SU-DHL-6 (cell line): ENCODE data around the gene HNRNPM.

Experiments
- H2AFZ ChIP-seq: fragments of 200-600 bp; sonication (generic); 2 replicates; pipeline ENCODE4 v1.6.1; 2014; ENCODE audit warnings: low read depth, mild to moderate bottlenecking, moderate library complexity, mixed read lengths, antibody characterized with exemption, low read length; ENCODE audit not compliant: severe bottlenecking
- H3F3A ChIP-seq: fragments of 200-600 bp; shearing (Covaris generic); 2 replicates; pipeline ENCODE4 v1.6.0; 2016; ENCODE audit warnings: antibody characterized with exemption, mild to moderate bottlenecking; ENCODE audit not compliant: insufficient read depth
- H3K27ac ChIP-seq: fragments of 200-600 bp; sonication (generic); 2 replicates; pipeline ENCODE4 v1.5.1; 2016; ENCODE audit warnings: low read depth, mild to moderate bottlenecking, low read length, moderate library complexity, mixed read lengths
- H3K27me3 ChIP-seq: fragments of 200-600 bp; sonication (generic), shearing (Covaris generic); 2 replicates; pipeline ENCODE4 v1.6.0; 2014; ENCODE audit warnings: mild to moderate bottlenecking, low read length
- H3K36me3 ChIP-seq: fragments of 200-600 bp; sonication (generic); 2 replicates; pipeline ENCODE4 v1.6.1; 2014; ENCODE audit warnings: mild to moderate bottlenecking, low read length, mixed read lengths
- H3K4me2 ChIP-seq: fragments of 300-600, 200-600 bp; shearing (Covaris generic), sonication (generic); 2 replicates; pipeline ENCODE4 v1.6.0; 2014; ENCODE audit warnings: low read length, low read depth, mild to moderate bottlenecking; ENCODE audit not compliant: poor library complexity, severe bottlenecking
- H3K4me3 ChIP-seq: fragments of 200-600 bp; sonication (generic); 2 replicates; pipeline ENCODE4 v1.5.1; 2014; ENCODE audit warnings: antibody characterized with exemption, low read length, mild to moderate bottlenecking, mixed read lengths; ENCODE audit not compliant: insufficient read depth, poor library complexity, severe bottlenecking
- H3K79me2 ChIP-seq: fragments of 200-600 bp; sonication (generic); 2 replicates; pipeline ENCODE4 v1.6.1; 2014; ENCODE audit warnings: mild to moderate bottlenecking, low read length, moderate library complexity; ENCODE audit not compliant: insufficient read depth
- H3K9ac ChIP-seq: fragments of 200-600 bp; sonication (generic); 2 replicates; pipeline ENCODE4 v1.7.0; 2014; ENCODE audit warnings: mild to moderate bottlenecking, low read length
- H3K9me2 ChIP-seq: fragments of 200-600 bp; sonication (generic); replicated peaks from 2 replicates; pipeline ENCODE4 v1.6.1; 2014; ENCODE audit warnings: low read length; ENCODE audit not compliant: insufficient read depth
- H3K9me3 ChIP-seq: fragments of 200-600 bp; sonication (generic); 2 replicates; pipeline ENCODE4 v1.6.1; 2014; ENCODE audit warnings: low read length, mixed read lengths; ENCODE audit not compliant: insufficient read depth
- H4K20me1 ChIP-seq: fragments of 200-600 bp; sonication (generic); 2 replicates; pipeline ENCODE4 v1.6.1; 2014; ENCODE audit warnings: low read depth, mild to moderate bottlenecking, antibody characterized with exemption, low read length, moderate library complexity, mixed read lengths
- EZH2phosphoT487 ChIP-seq: fragments of 200-600 bp; sonication (generic), shearing (Covaris generic); conservative IDR thresholded peaks from 2 replicates; pipeline ENCODE4 v1.6.1; 2018; ENCODE audit warnings: mild to moderate bottlenecking, antibody characterized with exemption, low read length, moderate library complexity, mixed read lengths
- TF ChIP-seq, protein P1 (sequence below): fragments of 200-600 bp; sonication (generic); IDR thresholded peaks from one replicate; pipeline ENCODE4 v1.5.1; 2017; ENCODE audit warnings: antibody characterized with exemption, mild to moderate bottlenecking, low read length, moderate library complexity; ENCODE audit not compliant: insufficient read depth, poor library complexity, severe bottlenecking

Gene HNRNPM

DNA sequence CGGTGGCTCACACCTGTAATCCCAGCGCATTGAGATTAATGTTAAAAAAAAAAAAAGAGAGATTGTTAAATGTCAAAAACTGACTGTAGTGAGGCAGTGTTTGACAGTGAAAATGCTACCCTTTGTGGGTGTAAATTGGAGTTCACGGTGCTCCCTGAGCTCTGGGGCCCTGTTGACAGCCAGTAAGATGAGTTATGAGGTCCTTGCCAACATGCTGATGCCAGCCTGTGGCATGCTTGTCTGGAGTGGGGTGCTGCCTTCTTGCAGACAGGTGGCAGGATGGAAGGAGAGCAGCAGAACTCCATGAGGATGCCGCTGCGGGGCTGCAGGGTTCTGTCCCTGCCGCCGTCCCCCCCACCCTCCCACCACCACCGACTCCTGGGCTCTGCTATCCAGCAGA lies 31.7 kb downstream of the HNRNPM start:
- Histone ChIP-seq H3K4me3 (no peak overlapping the region), H3K79me2 (peaks cover 66% of the 10 kb centered on the region), H3K36me3 (peaks cover 23% of the 10 kb centered on the region), H3K27ac (no peak overlapping the region), H4K20me1 (peaks cover 15% of the 10 kb centered on the region; the same call in 1 of the 2 replicates), H2AFZ (no peak overlapping the region), H3F3A (peaks cover 24% of the 10 kb centered on the region), H3K9me3 (no peaks in the 10 kb centered on the region), H3K4me2 (no peak overlapping the region), H3K9ac (no peak overlapping the region), H3K27me3 (no peaks in the 10 kb centered on the region), H3K9me2 (no peaks in the 10 kb centered on the region)
- TF ChIP-seq, protein P1, sequence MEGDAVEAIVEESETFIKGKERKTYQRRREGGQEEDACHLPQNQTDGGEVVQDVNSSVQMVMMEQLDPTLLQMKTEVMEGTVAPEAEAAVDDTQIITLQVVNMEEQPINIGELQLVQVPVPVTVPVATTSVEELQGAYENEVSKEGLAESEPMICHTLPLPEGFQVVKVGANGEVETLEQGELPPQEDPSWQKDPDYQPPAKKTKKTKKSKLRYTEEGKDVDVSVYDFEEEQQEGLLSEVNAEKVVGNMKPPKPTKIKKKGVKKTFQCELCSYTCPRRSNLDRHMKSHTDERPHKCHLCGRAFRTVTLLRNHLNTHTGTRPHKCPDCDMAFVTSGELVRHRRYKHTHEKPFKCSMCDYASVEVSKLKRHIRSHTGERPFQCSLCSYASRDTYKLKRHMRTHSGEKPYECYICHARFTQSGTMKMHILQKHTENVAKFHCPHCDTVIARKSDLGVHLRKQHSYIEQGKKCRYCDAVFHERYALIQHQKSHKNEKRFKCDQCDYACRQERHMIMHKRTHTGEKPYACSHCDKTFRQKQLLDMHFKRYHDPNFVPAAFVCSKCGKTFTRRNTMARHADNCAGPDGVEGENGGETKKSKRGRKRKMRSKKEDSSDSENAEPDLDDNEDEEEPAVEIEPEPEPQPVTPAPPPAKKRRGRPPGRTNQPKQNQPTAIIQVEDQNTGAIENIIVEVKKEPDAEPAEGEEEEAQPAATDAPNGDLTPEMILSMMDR, result no peak
- TF ChIP-seq EZH2phosphoT487, result no peak

GRCh38 chr19:8477889-8478288 lies 33.1 kb downstream of the HNRNPM start:
- peaks cover 75% of the 10 kb centered on the region for H3K79me2 ChIP-seq
- H3K27me3 ChIP-seq, result no peaks in the 10 kb centered on the region
- H3K9ac ChIP-seq, result no peak overlapping the region
- no peak overlapping the region for H3K4me2 ChIP-seq
- H3K36me3 ChIP-seq, result peaks cover 19% of the 10 kb centered on the region
- no peak for TF ChIP-seq EZH2phosphoT487
- TF ChIP-seq, protein P1, result no peak
- H3K27ac ChIP-seq, result no peak overlapping the region
- peaks cover 17% of the 10 kb centered on the region for H3F3A ChIP-seq
- no peak overlapping the region for H2AFZ ChIP-seq
- no peak overlapping the region for H3K4me3 ChIP-seq
- no peaks in the 10 kb centered on the region for H3K9me3 ChIP-seq
- H4K20me1 ChIP-seq, result peaks cover 16% of the 10 kb centered on the region; the same call in 1 of the 2 replicates
- H3K9me2 ChIP-seq, result no peaks in the 10 kb centered on the region

GRCh38 chr19:8478598-8478997 lies 33.8 kb downstream of the HNRNPM start:
- peaks cover 19% of the 10 kb centered on the region; the same call in 1 of the 2 replicates for H4K20me1 ChIP-seq
- TF ChIP-seq EZH2phosphoT487, result no peak
- TF ChIP-seq, protein P1, result no peak
- H3K9me2 ChIP-seq, result no peaks in the 10 kb centered on the region
- H3F3A ChIP-seq, result peaks cover 10% of the 10 kb centered on the region
- H3K79me2 ChIP-seq, result peaks cover 75% of the 10 kb centered on the region
- H2AFZ ChIP-seq, result no peak overlapping the region
- H3K4me2 ChIP-seq, result no peak overlapping the region
- H3K36me3 ChIP-seq, result peaks cover 25% of the 10 kb centered on the region
- H3K4me3 ChIP-seq, result no peak overlapping the region
- H3K9me3 ChIP-seq, result no peaks in the 10 kb centered on the region
- no peaks in the 10 kb centered on the region for H3K27me3 ChIP-seq
- no peak overlapping the region for H3K9ac ChIP-seq
- H3K27ac ChIP-seq, result no peak overlapping the region
